GM21423 (cell line): Measurements from ENCODE around the gene IPO11.

ENCODE experiments used
- ATAC-seq: cut with Tn5 transposase; IDR thresholded peaks from one replicate; pipeline ENCODE4 v1.9.1; 2021; ENCODE audit warnings: mild to moderate bottlenecking, moderate library complexity; ENCODE audit not compliant: unreplicated experiment

Gene IPO11

GRCh38 chr5:62412549-62413329, at the start of gene IPO11:
Gene IPO11, plus strand, starts transcription at chr5:62412763. Its CDS starts 24,517 bp downstream, at chr5:62437280.
- ATAC-seq = peak; percentile 98

GRCh38 chr5:62369039-62369438, 43.5 kb upstream of the IPO11 start:
- ATAC-seq = no peak

GRCh38 chr5:62371409-62371808, 41.2 kb upstream of the IPO11 start:
- ATAC-seq = no peak

- no peak for ATAC-seq
These were observed 40.0 kb upstream of the IPO11 start for GRCh38 chr5:62372600-62372999.

GRCh38 chr5:62373382-62373781, 39.2 kb upstream of the IPO11 start:
- ATAC-seq = no peak

- no peak for ATAC-seq
These were observed 38.5 kb upstream of the IPO11 start for GRCh38 chr5:62374090-62374489.

- ATAC-seq = no peak
These were observed 36.9 kb upstream of the IPO11 start for GRCh38 chr5:62375627-62376026.

GRCh38 chr5:62376064-62376463, 36.5 kb upstream of the IPO11 start:
- no peak for ATAC-seq

GRCh38 chr5:62385131-62385530, 27.4 kb upstream of the IPO11 start:
- ATAC-seq = no peak

GRCh38 chr5:62385816-62386400, 26.7 kb upstream of the IPO11 start:
- no peak for ATAC-seq

- no peak for ATAC-seq
These were observed 25.7 kb upstream of the IPO11 start for GRCh38 chr5:62386824-62387223.

- no peak for ATAC-seq
These were observed 17.2 kb upstream of the IPO11 start for GRCh38 chr5:62395210-62395950.

GRCh38 chr5:62403411-62404250, 8.9 kb upstream of the IPO11 start, which contains the start of gene DIMT1:
Gene DIMT1, minus strand, starts transcription at chr5:62403905. Its CDS starts 133 bp downstream, at chr5:62403772.
- ATAC-seq = peak; percentile 96

GRCh38 chr5:62413711-62414110, 1.1 kb downstream of the IPO11 start:
- no peak for ATAC-seq

- ATAC-seq = no peak
These were observed 6.0 kb downstream of the IPO11 start for GRCh38 chr5:62418462-62419076.

GRCh38 chr5:62419609-62420008, 7.0 kb downstream of the IPO11 start:
- no peak for ATAC-seq

- ATAC-seq = no peak
These were observed 8.9 kb downstream of the IPO11 start for GRCh38 chr5:62421414-62421813.

GRCh38 chr5:62424763-62425162, 12.2 kb downstream of the IPO11 start:
- ATAC-seq = no peak

GRCh38 chr5:62431735-62432620, 19.4 kb downstream of the IPO11 start:
- ATAC-seq = no peak
